Hepatocyte (in vitro differentiated cells): ENCODE data around the gene MANBA.

ENCODE experiments used
- EZH2 ChIP-seq: fragments of 200-600 bp; sonication (generic); IDR thresholded peaks from 2 replicates; pipeline ENCODE4 v1.6.1; 2016; ENCODE audit warnings: antibody characterized with exemption, mild to moderate bottlenecking, borderline replicate concordance
- TF ChIP-seq, protein P1 (sequence below): fragments of 200-600 bp; sonication (generic); IDR thresholded peaks from 2 replicates; pipeline ENCODE4 v1.5.1; 2016; ENCODE audit warnings: antibody characterized with exemption, mild to moderate bottlenecking; ENCODE audit not compliant: poor library complexity

DNA sequence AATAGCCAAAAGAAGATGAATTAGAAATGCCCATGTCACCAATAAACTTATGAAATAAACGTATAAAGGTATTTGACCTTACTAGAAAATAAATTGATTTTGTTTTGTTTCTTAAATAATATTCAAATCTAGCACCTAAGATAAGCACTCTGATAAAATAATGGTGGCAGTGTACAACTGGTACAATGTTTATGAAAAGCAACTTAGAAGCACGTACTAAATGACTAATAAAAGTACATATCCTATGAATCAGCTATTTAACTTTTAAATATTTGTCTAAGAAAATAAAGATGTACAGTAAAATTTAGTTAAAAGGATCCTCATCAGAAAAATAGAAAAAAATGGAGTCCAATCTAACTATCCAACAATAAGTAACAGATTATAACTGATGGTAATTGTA, 6.7 kb downstream of the MANBA start:
- TF ChIP-seq, protein P1, sequence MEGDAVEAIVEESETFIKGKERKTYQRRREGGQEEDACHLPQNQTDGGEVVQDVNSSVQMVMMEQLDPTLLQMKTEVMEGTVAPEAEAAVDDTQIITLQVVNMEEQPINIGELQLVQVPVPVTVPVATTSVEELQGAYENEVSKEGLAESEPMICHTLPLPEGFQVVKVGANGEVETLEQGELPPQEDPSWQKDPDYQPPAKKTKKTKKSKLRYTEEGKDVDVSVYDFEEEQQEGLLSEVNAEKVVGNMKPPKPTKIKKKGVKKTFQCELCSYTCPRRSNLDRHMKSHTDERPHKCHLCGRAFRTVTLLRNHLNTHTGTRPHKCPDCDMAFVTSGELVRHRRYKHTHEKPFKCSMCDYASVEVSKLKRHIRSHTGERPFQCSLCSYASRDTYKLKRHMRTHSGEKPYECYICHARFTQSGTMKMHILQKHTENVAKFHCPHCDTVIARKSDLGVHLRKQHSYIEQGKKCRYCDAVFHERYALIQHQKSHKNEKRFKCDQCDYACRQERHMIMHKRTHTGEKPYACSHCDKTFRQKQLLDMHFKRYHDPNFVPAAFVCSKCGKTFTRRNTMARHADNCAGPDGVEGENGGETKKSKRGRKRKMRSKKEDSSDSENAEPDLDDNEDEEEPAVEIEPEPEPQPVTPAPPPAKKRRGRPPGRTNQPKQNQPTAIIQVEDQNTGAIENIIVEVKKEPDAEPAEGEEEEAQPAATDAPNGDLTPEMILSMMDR, result no peak
- no peak for TF ChIP-seq EZH2
